Lung microvascular endothelial cell (primary cell): ENCODE results near the gene POTEG. TPM values are rescaled to one million over a fixed set of nuclear protein-coding genes. Genes with fewer than 3 reads are reported as not detected.
A peak's percentile ranks its signal among the peaks of the same experiment; 100 is the strongest.
"Not testable (repeated sequence)": the region's sequence is repeated elsewhere in the genome, so short reads cannot be mapped to it uniquely, and the experiment has no call there.

ENCODE experiments used
- DNase-seq, 2 donors: peaks; one replicate each; pipeline versions ENCODE4 v3.0.0 to v3.0.0-alpha.2; 2010; ENCODE audit warnings: low read depth in 2 of 2
- total RNA-seq: library from RNA; depleted of rRNA; stranded (reverse); fragments of >200 nt; gene quantifications from 2 replicates; pipeline ENCODE4 v1.2.1, GENCODE V29; 2014

The POTEG gene
- total RNA-seq, 1 donor from 2014 or later: not detected

DNA sequence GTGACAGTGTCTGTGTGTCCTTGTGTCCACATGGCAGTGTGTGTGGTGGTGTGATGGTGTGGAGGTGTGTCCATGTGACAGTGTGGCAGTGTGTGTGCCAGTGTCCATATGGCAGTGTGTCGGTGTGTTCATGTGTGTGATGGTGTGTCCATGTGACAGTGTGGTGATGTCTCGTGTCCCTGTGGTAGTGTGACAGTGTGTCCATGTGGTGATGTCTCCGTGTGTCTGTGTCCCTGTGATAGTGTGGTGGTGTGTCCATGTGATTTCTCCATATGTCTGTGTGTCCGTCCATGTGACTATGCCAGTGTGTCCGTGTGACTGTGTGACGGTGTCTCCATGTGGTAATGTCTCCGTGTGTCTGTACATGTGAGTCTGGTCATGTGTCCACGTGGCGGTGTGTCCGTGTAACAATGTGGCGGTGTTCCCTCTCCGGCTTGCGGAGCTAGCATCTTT, 59.7 kb downstream of the POTEG start:
- not testable (repeated sequence) for DNase-seq

DNA sequence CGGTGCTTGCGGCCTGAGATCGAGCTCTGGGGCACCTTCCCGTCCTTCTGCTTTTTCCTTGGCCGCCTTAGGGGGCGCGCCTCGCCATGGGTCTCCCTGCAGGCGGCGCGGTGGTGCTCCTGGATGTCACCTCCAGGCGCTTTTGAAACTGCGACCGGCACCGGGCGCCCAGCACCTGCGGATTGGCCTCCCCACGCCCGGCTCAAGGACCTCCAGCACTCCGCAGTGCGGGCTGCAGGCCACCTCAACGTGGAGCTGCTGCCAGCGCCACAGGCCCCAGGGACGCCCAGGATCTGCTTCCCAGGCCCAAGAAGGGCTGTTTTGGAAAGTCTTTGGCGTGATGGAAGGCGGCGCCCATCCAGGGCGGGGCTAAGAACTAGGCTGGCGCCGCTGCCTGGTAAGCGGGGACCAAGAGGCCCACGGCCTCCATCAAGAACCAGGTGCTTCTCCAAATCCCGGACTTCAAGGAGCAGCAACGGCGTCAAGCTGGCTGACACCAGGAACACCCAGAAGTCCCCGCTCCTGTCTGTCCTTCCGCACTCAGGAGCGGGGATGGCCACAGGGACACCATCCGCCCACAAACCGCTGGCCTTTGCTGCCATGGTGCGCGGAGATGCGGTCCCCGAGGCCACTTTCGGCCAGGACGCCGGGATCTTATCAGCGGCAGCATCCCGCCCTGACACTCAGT, 61.2 kb downstream of the POTEG start:
- peak in 1 of 2 donors; percentile 1 for DNase-seq

- DNase-seq: not testable (repeated sequence)
Observed at GRCh38 chr14:19371767-19372166, 62.4 kb downstream of the POTEG start.

DNA sequence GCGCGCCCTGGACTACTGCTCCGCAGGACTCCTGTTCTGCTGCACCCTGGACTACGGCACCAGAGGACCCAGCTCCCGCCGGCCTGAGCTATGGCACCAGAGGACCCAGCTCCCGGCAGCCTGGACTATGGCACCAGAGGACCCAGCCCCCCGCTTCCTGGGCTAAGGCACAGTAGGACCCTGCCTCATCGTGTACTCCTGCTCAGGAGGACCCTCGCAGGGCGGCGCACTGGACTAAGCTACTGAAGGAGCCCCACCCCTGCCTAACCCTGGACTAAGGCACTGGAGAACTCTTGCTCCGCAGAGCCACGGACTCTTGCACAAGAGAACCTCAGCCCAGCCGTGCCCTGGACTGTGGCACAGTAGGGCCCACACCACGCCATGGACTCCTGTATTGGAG, 71.3 kb downstream of the POTEG start:
- not testable (repeated sequence) for DNase-seq

DNA sequence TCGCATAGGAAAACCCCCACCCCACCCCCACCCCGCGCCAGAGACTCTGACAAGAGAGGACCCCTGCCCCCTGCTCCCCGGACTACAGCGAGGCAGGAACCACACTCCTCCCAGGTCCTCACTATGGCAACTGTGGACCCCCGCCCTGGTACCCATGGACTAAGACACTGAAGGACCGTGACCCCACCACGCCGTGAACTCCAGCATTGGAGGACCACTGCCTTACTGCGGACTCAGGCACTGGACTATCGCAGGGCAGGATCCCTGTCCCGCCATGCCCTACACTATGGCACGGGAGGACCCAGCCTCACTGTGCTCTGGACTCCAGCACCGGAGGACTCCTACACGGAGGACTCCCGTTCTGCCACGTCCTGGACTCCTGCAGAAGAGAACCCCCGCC, 71.8 kb downstream of the POTEG start:
- DNase-seq: not testable (repeated sequence)

DNA sequence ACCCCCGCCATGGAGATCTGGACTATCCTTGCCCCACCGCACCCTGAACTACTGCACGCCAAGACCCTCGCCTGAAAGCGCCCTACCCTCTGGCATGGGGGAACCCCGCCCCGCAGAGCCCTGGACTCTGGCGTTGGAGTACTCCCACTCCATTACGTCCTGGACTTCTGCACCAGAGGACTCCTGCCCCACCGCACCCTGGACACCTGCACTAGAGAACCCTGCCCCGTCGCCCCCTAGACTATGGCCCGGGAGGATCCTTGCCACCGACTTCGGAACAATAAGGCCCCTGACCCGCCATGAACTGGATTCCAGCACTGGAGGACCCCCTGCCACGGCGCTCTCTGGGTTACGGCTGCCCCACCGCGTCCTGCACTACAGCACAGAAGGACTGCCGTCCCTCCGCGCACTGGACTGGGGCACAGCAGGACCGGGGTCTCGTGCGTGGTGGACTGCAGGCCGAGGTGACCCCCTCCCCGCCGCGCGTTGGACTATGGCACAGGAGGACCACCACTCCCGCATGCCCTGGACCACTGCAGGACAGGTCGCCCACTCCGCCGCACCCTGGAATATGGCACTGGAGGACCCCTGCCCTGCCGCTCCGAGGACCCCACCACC, 72.4 kb downstream of the POTEG start:
- not testable (repeated sequence) for DNase-seq

GRCh38 chr14:19360937-19361635, 73.1 kb downstream of the POTEG start:
- not testable (repeated sequence) for DNase-seq
